GM23248 (cell line): ENCODE results near the gene SORL1-AS1.

Source experiments
- EZH2 ChIP-seq: fragments of 200-600 bp; sonication (generic); IDR thresholded peaks from 2 replicates; pipeline ENCODE4 v1.6.1; 2018; ENCODE audit warnings: antibody characterized with exemption, mild to moderate bottlenecking; ENCODE audit not compliant: insufficient read depth, poor library complexity, severe bottlenecking
- EZH2phosphoT487 ChIP-seq: fragments of 200-600 bp; sonication (generic); IDR thresholded peaks from 2 replicates; pipeline ENCODE4 v1.6.1; 2018; ENCODE audit warnings: antibody characterized with exemption, moderate library complexity, mild to moderate bottlenecking, low read depth; ENCODE audit not compliant: insufficient read depth

GRCh38 chr11:121465709-121466062 is 12.9 kb upstream of the SORL1-AS1 start:
- TF ChIP-seq EZH2 (no peak), EZH2phosphoT487 (no peak)
